Measurements from ENCODE around the gene FOSL1.

The FOSL1 gene

DNA sequence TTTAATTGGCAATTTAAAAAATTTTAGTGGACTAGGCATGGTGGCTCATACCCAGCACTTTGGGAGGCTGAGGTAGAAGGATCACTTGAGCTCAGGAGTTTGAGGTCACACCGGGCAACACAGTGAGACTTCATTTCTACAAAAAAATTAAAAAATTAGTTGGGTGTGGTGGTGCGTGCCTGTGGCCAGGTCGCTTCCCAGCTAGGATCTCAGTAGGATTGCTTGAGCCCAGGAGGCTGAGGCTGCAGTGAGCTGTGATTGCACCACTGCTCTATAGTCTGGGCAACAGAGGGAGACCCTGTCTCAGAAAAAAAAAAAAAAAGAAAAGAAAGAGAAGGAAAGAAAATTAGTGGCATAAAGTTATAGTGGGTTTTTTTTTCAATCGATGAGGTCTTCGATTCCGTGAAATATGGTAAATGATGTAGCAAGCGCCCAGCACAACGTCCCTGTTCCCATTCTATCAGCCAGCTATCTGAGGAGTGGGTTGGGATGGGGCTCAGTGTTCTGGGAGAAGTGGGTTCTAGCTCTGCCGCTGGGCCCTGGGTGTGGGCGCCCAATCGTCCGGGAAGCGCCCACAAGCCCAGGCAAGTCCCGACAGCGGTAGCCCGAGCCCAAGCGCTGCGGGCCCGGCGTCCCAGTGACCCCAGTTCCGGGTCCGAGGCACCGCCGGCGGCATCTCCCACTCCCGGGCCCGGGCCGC, 1.4 kb downstream of the FOSL1 start:
- TF ChIP-seq, protein P1, sequence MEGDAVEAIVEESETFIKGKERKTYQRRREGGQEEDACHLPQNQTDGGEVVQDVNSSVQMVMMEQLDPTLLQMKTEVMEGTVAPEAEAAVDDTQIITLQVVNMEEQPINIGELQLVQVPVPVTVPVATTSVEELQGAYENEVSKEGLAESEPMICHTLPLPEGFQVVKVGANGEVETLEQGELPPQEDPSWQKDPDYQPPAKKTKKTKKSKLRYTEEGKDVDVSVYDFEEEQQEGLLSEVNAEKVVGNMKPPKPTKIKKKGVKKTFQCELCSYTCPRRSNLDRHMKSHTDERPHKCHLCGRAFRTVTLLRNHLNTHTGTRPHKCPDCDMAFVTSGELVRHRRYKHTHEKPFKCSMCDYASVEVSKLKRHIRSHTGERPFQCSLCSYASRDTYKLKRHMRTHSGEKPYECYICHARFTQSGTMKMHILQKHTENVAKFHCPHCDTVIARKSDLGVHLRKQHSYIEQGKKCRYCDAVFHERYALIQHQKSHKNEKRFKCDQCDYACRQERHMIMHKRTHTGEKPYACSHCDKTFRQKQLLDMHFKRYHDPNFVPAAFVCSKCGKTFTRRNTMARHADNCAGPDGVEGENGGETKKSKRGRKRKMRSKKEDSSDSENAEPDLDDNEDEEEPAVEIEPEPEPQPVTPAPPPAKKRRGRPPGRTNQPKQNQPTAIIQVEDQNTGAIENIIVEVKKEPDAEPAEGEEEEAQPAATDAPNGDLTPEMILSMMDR (IDR thresholded peaks at IDR 0.05; ENCODE audit: unreplicated experiment in 3 of 3) = no peak
- Mint-ChIP-seq H3K4me3 (peak overlapping the region; percentile 81 to 82 (median 82)), H3K4me1 (peaks cover 8% of the 10 kb centered on the region), H3K27me3 (ENCODE audit: low read depth) (peaks cover 89% of the 10 kb centered on the region), H3K9me3 (no peaks in the 10 kb centered on the region), H3K27ac (no peak overlapping the region), H3K36me3 (ENCODE audit: low read depth) (no peaks in the 10 kb centered on the region)

DNA sequence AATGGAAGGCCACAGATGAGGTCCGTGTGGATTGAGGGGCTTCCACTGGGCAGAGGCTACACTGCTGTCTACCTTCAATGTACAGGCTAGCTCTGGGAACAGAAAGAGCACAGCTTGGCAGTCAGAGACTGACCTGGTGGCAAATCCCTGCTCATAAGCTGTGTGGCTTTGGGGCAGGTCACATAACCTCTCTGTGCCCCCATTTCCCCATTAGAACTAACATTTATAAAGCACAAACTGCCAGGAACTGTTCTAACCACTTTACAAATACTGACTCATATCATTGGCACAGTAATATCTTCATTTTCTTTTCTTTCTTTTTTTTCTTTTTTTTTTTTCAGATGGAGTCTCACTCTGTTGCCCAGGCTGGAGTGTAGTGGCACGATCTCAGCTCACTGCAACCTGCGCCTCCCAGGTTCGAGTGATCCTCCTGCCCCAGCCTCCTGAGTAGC, 3.1 kb downstream of the FOSL1 start:
- H3K27ac Mint-ChIP-seq = no peak overlapping the region
- H3K9me3 Mint-ChIP-seq = no peaks in the 10 kb centered on the region
- no peaks in the 10 kb centered on the region for H3K36me3 Mint-ChIP-seq (ENCODE audit: low read depth)
- H3K27me3 Mint-ChIP-seq (ENCODE audit: low read depth) = peaks cover 77% of the 10 kb centered on the region
- H3K4me3 Mint-ChIP-seq = peak overlapping the region in 1 of 3 experiments; percentile 28
- peaks cover 21% of the 10 kb centered on the region for H3K4me1 Mint-ChIP-seq
- TF ChIP-seq, protein P1 (IDR thresholded peaks at IDR 0.05; ENCODE audit: unreplicated experiment in 3 of 3) = no peak

DNA sequence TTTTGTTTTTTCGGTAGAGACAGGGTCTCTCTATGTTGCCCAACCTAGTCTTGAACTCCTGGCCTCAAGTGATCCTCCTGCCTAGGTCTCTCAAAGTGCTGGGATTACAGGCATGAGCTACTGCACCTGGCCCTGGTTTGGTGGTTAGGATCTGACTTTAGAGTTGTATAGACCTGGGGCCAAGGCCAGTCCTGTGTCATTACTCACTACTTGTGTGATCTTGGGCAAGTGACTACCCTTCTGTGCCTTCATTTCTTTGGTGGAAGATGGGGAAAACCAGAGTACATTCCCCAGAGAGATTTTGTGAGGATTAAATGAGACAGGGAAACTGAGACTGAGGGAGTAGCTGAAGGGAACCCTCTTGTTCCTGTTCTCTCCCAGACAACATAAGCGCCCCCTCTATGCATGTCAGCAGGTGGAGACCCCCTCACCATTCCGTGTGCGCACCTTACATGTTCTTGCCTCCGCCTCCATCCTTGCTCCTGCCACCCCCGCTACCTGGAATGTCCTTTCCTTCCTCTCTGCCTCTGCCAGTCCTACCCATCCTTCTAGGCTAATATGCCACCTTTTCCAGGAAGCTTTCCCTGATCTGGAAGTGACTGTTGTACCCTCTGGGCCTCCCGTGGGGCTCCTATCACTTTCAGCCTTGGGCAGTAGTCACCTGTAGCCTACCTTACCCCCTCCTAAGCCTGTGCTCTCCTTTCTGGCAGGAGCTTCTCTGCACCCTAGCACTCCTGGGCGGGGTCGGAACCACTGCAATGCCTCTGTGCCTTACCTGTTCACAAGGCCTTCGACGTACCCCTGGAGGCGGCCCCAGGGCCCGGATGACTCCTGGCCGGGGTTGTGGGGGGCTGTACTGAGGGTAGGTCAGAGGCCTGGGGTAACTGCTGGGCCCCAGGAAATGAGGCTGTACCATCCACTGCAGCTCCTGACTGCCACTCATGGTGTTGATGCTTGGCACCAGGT, 3.9 kb downstream of the FOSL1 start:
- TF ChIP-seq, protein P1 (IDR thresholded peaks at IDR 0.05; ENCODE audit: unreplicated experiment in 3 of 3) = no peak

DNA sequence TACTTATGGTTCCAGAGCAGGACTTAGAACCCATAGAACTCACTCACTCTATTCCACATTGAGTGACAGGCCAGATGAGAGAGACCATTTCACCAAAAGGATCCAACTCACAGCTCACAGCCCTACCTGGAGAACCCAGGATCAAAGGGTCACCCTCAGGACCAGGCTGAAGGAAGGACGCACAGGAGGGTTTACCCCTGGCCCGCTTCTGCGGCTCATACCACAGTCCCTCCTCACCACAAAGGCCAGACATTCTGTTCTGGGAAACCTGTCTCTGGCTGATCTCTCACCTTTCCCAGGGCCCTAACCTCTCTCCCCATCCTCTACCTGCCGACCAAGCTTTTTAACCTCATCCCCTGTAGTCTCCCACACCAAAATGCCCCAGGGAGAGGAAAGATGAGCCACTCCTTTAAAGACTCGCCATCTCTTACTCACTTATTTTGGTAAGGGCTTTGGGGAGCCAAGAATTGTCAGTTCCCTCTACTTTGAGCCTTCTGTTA, 4.7 kb downstream of the FOSL1 start:
- H3K36me3 Mint-ChIP-seq (ENCODE audit: low read depth) = no peaks in the 10 kb centered on the region
- TF ChIP-seq, protein P1 (IDR thresholded peaks at IDR 0.05; ENCODE audit: unreplicated experiment in 3 of 3) = no peak
- H3K9me3 Mint-ChIP-seq = no peaks in the 10 kb centered on the region
- no peak overlapping the region for H3K27ac Mint-ChIP-seq
- peak overlapping the region in 2 of 3 experiments; percentile 3 to 40 for H3K4me3 Mint-ChIP-seq
- H3K4me1 Mint-ChIP-seq = peaks cover 21% of the 10 kb centered on the region
- H3K27me3 Mint-ChIP-seq (ENCODE audit: low read depth) = peaks cover 61% of the 10 kb centered on the region

More for the DNA sequence above, 3.9 kb downstream of the FOSL1 start:
- Mint-ChIP-seq H3K4me1 (peaks cover 24% of the 10 kb centered on the region), H3K9me3 (no peaks in the 10 kb centered on the region), H3K27ac (no peak overlapping the region), H3K27me3 (ENCODE audit: low read depth) (peaks cover 69% of the 10 kb centered on the region), H3K36me3 (ENCODE audit: low read depth) (no peaks in the 10 kb centered on the region), H3K4me3 (peak overlapping the region in 1 of 3 experiments; percentile 46)

DNA sequence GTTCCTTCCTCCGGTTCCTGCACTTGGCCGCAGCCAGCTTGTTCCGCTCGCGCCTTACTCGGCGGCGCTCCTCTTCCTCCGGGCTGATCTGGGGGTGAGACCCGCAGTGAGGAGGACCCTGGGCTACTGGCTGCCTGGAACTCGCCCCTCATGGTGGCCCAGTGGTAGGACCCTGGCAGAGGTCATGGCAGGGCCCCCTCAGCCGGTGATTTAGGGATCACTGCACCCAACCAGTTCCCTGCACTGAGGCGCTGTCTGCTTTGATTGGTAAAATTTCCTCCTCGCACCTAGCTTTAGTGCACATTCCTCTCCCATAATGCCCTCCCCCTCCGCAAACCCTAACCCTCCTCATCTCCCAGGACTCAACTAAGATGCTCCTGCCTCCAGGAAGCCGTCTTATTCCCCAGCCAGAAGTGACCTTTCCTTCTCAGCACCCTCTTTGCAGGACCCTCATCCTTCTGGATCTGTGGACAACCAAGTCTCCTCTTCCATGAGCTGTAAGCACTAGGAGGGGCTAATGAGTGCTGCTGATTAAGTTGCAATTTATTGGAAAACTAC, 6.1 kb downstream of the FOSL1 start:
- Mint-ChIP-seq H3K36me3 (ENCODE audit: low read depth) (no peaks in the 10 kb centered on the region), H3K27me3 (ENCODE audit: low read depth) (peaks cover 50% of the 10 kb centered on the region)

More for the DNA sequence above, 6.1 kb downstream of the FOSL1 start:
- H3K4me1 Mint-ChIP-seq = peaks cover 33% of the 10 kb centered on the region
- peak overlapping the region; percentile 34 to 64 (median 37) for H3K4me3 Mint-ChIP-seq
- no peaks in the 10 kb centered on the region for H3K9me3 Mint-ChIP-seq
- H3K27ac Mint-ChIP-seq = peak overlapping the region in 2 of 3 experiments; percentile 30 to 60
- TF ChIP-seq, protein P1 (IDR thresholded peaks at IDR 0.05; ENCODE audit: unreplicated experiment in 3 of 3) = no peak

All from nephron (organoid).